Fibroblast of the aortic adventitia (primary cell): ENCODE data around the gene ERICH2. TPM values are rescaled to one million over a fixed set of nuclear protein-coding genes. Genes with fewer than 3 reads are reported as not detected.

Experiments
- DNase-seq: peaks from one replicate; pipeline ENCODE4 v3.0.0-alpha.2; 2010; ENCODE audit warnings: low read depth
- H3K4me3 ChIP-seq: 2 replicates; pipeline ENCODE4 v1.5.1; 2011; ENCODE audit warnings: low read depth, mild to moderate bottlenecking, control low read depth, low read length, moderate library complexity
- total RNA-seq: library from RNA; depleted of rRNA; stranded (reverse); fragments of >200 nt; gene quantifications from 2 replicates; pipeline ENCODE4 v1.2.3, GENCODE V29; 2012; ENCODE audit warnings: low replicate concordance
- TF ChIP-seq, protein P1 (sequence below): IDR thresholded peaks from 2 replicates; pipeline ENCODE4 v1.5.1; 2011; ENCODE audit warnings: mild to moderate bottlenecking, low read length, control low read depth, inconsistent platforms; ENCODE audit not compliant: insufficient read depth

The ERICH2 gene
- total RNA-seq, 1 donor = not detected

DNA sequence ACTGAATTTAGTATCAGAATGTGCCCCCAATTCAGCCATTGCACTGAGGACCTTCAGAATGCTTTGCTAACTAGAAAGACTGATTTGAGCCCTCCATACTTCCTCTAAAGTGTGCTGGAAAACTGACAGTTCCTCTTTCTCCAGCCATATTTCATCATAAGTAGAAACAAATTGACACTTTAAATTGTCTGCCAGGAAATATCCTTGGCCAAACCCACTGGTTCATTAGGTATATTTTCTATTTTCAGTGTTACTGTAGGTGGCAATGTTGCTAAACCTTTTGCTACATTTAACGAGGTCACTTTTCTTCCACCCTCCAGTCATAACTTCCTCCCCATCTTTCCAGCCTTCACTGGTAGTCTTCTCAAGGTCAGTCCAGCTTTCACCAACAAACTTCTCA lies 33.5 kb upstream of the ERICH2 start:
- H3K4me3 ChIP-seq = no peak overlapping the region
- no peak for DNase-seq
- TF ChIP-seq, protein P1, sequence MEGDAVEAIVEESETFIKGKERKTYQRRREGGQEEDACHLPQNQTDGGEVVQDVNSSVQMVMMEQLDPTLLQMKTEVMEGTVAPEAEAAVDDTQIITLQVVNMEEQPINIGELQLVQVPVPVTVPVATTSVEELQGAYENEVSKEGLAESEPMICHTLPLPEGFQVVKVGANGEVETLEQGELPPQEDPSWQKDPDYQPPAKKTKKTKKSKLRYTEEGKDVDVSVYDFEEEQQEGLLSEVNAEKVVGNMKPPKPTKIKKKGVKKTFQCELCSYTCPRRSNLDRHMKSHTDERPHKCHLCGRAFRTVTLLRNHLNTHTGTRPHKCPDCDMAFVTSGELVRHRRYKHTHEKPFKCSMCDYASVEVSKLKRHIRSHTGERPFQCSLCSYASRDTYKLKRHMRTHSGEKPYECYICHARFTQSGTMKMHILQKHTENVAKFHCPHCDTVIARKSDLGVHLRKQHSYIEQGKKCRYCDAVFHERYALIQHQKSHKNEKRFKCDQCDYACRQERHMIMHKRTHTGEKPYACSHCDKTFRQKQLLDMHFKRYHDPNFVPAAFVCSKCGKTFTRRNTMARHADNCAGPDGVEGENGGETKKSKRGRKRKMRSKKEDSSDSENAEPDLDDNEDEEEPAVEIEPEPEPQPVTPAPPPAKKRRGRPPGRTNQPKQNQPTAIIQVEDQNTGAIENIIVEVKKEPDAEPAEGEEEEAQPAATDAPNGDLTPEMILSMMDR = no peak

DNA sequence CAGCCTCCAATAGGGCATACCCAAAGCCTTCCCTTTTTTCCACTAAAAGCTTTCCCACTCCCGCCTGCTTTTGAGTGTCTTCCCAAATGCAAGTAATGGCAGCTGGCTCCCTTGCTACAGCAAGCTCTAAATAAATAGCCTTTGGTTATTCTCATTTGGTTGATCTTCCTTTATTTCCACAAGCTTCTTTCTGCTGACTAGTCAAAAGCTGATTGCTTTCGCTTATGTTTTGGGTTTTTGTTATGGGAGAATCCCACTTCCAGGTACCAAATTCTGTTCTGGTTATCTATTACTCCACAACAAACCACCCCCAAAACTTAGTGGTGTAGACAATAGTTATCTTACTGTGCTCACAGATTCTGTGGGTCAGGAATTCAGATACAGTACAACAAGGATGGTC lies 32.8 kb upstream of the ERICH2 start:
- no peak overlapping the region for H3K4me3 ChIP-seq
- no peak for DNase-seq
- TF ChIP-seq, protein P1 = no peak

DNA sequence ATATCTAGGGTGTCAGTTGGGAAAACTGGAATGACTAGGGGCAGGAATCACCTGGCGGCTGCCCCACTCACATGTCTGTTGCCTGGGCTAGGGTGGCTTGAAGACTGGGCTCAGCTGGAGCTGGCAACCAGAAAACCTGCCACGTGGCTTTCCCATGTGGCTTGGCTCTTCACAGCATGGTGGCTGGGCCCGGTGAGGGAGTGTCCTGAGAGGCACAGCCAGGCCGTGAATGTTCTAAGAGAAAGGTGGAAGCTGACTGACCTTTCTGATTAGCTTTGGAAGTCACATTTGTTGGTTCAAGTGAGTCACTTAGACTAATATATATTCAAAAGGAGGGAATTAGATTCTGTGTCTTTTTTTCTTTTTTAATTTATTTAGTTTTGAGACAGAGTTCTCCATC lies 32.4 kb upstream of the ERICH2 start:
- TF ChIP-seq, protein P1 = no peak
- no peak for DNase-seq
- H3K4me3 ChIP-seq = no peak overlapping the region

DNA sequence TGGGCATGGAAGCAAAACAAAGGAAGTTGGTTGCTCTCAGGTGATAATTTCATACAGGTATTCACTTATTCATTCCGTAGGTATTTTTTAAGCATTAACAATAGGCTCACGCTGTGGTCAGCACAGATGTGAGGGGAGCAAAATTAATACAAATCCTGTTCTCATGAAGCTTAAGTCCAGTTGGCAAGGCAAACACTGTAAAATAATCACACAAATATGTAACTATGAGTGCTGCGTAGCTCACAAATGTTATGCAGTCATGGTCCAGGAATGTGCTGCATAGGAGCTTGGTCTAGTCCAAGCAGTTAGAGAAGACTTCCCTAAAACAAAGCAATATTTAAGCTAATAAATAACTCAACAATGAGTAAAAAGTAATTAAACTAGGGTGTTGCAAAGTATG lies 31.1 kb upstream of the ERICH2 start:
- H3K4me3 ChIP-seq = no peak overlapping the region
- TF ChIP-seq, protein P1 = no peak
- peak; percentile 89 for DNase-seq

DNA sequence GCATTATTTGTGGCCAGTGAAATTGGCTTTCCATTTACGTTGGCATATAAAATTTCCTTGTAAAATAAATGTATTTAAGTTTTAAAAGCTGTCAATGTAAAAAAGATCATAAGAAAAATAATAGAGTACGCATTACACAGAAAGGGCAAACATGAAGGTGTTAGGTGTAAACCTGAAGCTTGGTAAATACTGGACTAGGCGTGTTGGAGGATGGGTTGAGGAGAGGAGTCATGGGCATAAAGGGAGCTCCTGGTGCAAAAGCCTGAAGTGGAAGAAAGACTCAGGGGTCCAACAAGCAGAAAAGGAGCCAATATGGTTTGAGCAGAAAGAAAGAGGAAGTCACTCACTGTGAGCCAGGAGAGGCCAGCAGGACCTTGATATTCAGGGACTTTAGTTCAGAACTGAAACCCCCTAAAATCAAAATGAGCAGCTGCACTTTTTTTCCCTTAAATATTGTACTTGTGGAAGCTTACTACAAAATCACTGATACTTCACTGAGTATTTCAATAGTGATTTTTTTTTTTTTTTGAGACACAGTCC lies 30.6 kb upstream of the ERICH2 start:
- TF ChIP-seq, protein P1 = no peak
- no peak for DNase-seq
- no peak overlapping the region for H3K4me3 ChIP-seq

DNA sequence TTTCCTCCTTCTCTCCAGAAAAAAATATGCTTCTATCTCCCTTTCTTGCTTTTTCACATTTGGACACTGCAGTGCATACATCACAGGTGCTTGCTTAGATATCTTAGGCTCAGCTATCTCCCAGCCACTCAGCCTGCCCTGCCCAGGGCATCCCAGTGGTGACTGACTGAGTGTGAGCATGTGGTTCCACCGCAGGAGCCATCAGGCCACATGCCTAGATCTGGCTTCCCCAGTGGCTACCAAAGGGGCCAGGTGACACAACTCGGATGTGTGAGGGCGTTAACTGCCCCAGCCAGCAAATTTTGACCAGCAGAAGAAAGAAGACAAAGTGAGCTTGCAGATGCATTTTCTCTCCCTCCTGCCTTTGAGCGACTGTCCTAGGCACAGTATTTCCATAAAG lies 29.5 kb upstream of the ERICH2 start:
- no peak overlapping the region for H3K4me3 ChIP-seq
- no peak for DNase-seq
- TF ChIP-seq, protein P1 = no peak

DNA sequence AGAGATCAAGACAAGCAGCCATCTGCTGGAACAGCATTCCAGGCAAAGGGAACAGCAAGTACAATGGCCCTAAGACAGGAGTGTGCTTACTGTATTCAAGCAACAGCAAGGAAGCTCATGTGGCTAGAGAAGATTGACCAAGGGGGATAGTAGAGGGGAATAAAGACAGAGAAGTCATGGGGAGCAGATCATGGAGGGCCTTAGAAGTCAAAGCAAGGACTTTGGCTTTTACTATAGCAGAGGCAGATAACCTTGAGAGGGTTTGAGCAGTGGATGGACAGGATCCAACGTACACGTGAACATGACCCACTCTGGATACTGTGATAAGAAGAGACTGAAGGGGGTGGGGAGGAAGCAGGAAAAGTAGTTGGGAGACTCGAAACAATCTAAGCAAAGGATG lies 28.2 kb upstream of the ERICH2 start:
- H3K4me3 ChIP-seq = no peak overlapping the region
- DNase-seq = no peak
- TF ChIP-seq, protein P1 = no peak
